Ovary (tissue), 9 donors: ENCODE results near the gene KCNAB1. TPM values are rescaled to one million over a fixed set of nuclear protein-coding genes. Genes with fewer than 3 reads are reported as not detected.

Source experiments
- DNase-seq, 5 donors: peaks; one replicate each; pipeline ENCODE4 v3.0.0-alpha.2; 2019 to 2020
- H3K27ac ChIP-seq, 2 donors: fragments of 200-600 bp; one replicate each; pipeline versions ENCODE4 v1.5.1 to v1.8.0; 2019 to 2022
- H3K27me3 ChIP-seq: fragments of 200-600 bp; one replicate; pipeline ENCODE4 v1.8.0; 2022
- H3K36me3 ChIP-seq: fragments of 200-600 bp; sonication (generic); one replicate; pipeline ENCODE4 v1.5.1; 2019
- H3K4me1 ChIP-seq: one replicate; pipeline ENCODE4 v1.8.1; 2013; ENCODE audit warnings: mild to moderate bottlenecking, moderate library complexity; ENCODE audit not compliant: insufficient read depth
- H3K4me3 ChIP-seq: fragments of 200-600 bp; sonication (generic); one replicate; pipeline ENCODE4 v1.5.1; 2017
- H3K9me3 ChIP-seq, 2 donors: fragments of 200-600 bp in 1 of 2; sonication (generic) in 1 of 2; one replicate each; pipeline versions ENCODE4 v1.5.1 to v1.8.1; 2013 to 2019; ENCODE audit warnings: mild to moderate bottlenecking in 1 of 2, moderate library complexity in 1 of 2
- CTCF ChIP-seq, 3 donors: fragments of 450-650 bp in 2 of 3; fragments of 200-600 bp in 1 of 3; IDR thresholded peaks; one replicate each; pipeline versions ENCODE4 v1.5.1 to v1.8.0; 2016 to 2022; ENCODE audit warnings: antibody characterized with exemption in 3 of 3, mild to moderate bottlenecking in 1 of 3
- EP300 ChIP-seq: sonication (generic); formaldehyde crosslinking; IDR thresholded peaks from one replicate; pipeline ENCODE4 v1.6.1; 2017; ENCODE audit warnings: antibody characterized with exemption
- POLR2A ChIP-seq: fragments of 450-650 bp; IDR thresholded peaks from one replicate; pipeline ENCODE4 v1.6.1; 2017; ENCODE audit warnings: antibody characterized with exemption, mild to moderate bottlenecking, moderate library complexity
- WGBS, 3 donors: extraction: QIAGEN DNeasy Blood & Tissue Kit in 1 of 3; methylation state at CpG; one replicate each; pipeline versions ENCODE4 v1.1.5 to v1.1.7; 2013 to 2017; 5-methylcytosine and 5-hydroxymethylcytosine counted together
- intact Hi-C, 4 donors: fragments of 100-400 bp; cut with DNase I; formaldehyde crosslinking; loops; one replicate each; pipeline versions ENCODE4 v1.11.0 to v1.15.1; 2022 to 2023
- polyA plus RNA-seq, 2 donors: library from polyadenylated mRNA; stranded (reverse); fragments of 200-250 nt in 1 of 2; fragments of 350-450 nt in 1 of 2; fragmentation: Illumina TruSeq in 1 of 2; extraction: RNeasy Lipid Tissue Mini Kit (QIAGEN cat#74804) in 1 of 2; gene quantifications; one replicate each; pipeline ENCODE4 v1.2.3, GENCODE V29; 2013 to 2014
- total RNA-seq, 7 donors: library from RNA; depleted of rRNA in 2 of 7; stranded (reverse); fragments of >200 nt in 2 of 7; fragmentation: NEBNext Ultra II Directional in 3 of 7; extraction: Animal tissue kit (Norgen Biotek cat#: 25700) in 3 of 7; gene quantifications; one replicate each; pipeline versions ENCODE4 v1.1.0 to v1.2.4, GENCODE V29; 2016 to 2023
- donor health status: DM: no; HTN: no; CAD: no; lungs with moderate emphysema.
- donor health status: DM: no; HTN: no; CAD: no.
- donor health status: Bipolar disorder and iron deficiency.
- donor health status: DM: yes; HTN: yes; CAD: no.
- donor health status: DM: no; HTN: no; CAD: no.
- donor health status: DM: yes; HTN: yes; CAD: no.

KCNAB1 gene
- total and polyA plus RNA-seq, 9 donors, result 0.60 to 8.0 (median 2.4) TPM

- H3K27ac ChIP-seq, result no peak overlapping the region
- no peak overlapping the region for H3K4me3 ChIP-seq
- H3K9me3 ChIP-seq, result no peaks in the 10 kb centered on the region
- H3K4me1 ChIP-seq, result no peaks in the 10 kb centered on the region
- intact Hi-C loops, result no loop called here
- no peaks in the 10 kb centered on the region for H3K27me3 ChIP-seq
- H3K36me3 ChIP-seq, result no peaks in the 10 kb centered on the region
- WGBS, 3 donors, result 76 to 80% (median 77%) methylated on average over 5 of the region's 5 CpGs
- DNase-seq, result no peak
- TF ChIP-seq CTCF (IDR thresholded peaks at IDR 0.05), result no peak
- no peak for TF ChIP-seq EP300
- no peak for TF ChIP-seq POLR2A
Observed at GRCh38 chr3:156463123-156463522, 342.7 kb downstream of the KCNAB1 start.

- H3K36me3 ChIP-seq, result no peaks in the 10 kb centered on the region
- H3K27me3 ChIP-seq, result no peaks in the 10 kb centered on the region
- no peaks in the 10 kb centered on the region for H3K4me1 ChIP-seq
- H3K4me3 ChIP-seq, result no peak overlapping the region
- H3K9me3 ChIP-seq, result no peaks in the 10 kb centered on the region
- intact Hi-C loops, result no loop called here
- no peak for TF ChIP-seq EP300
- no peak for TF ChIP-seq POLR2A
- no peak for TF ChIP-seq CTCF (IDR thresholded peaks at IDR 0.05)
- no peak overlapping the region for H3K27ac ChIP-seq
- DNase-seq, result no peak
- WGBS, 3 donors, result 41 to 56% (median 53%) methylated on average over 3 of the region's 3 CpGs
Observed at GRCh38 chr3:156465194-156465593, 344.8 kb downstream of the KCNAB1 start.

GRCh38 chr3:156469456-156469855, 349.1 kb downstream of the KCNAB1 start:
- H3K27ac ChIP-seq, result no peak overlapping the region
- intact Hi-C loops, result no loop called here
- H3K27me3 ChIP-seq, result no peaks in the 10 kb centered on the region
- H3K4me1 ChIP-seq, result no peaks in the 10 kb centered on the region
- TF ChIP-seq CTCF (IDR thresholded peaks at IDR 0.05) (no peak), POLR2A (no peak), EP300 (no peak)
- no peaks in the 10 kb centered on the region for H3K9me3 ChIP-seq
- H3K36me3 ChIP-seq, result no peaks in the 10 kb centered on the region
- DNase-seq, result no peak
- no peak overlapping the region for H3K4me3 ChIP-seq

GRCh38 chr3:156471431-156471830, 351.1 kb downstream of the KCNAB1 start:
- DNase-seq, result peak in 2 of 5 donors; percentile 28 to 37
- no peaks in the 10 kb centered on the region for H3K4me1 ChIP-seq

More at GRCh38 chr3:156471431-156471830, 351.1 kb downstream of the KCNAB1 start:
- H3K9me3 ChIP-seq, result no peaks in the 10 kb centered on the region
- TF ChIP-seq CTCF (IDR thresholded peaks at IDR 0.05), result no peak
- H3K27me3 ChIP-seq, result no peaks in the 10 kb centered on the region
- H3K4me3 ChIP-seq, result no peak overlapping the region
- intact Hi-C loops, result no loop called here
- 11 to 25% (median 16%) methylated on average over 3 of the region's 3 CpGs for WGBS, 3 donors
- no peaks in the 10 kb centered on the region for H3K36me3 ChIP-seq
- no peak overlapping the region for H3K27ac ChIP-seq
